ENCODE data around the gene RRM1. TPM values are rescaled to one million over a fixed set of nuclear protein-coding genes. Genes with fewer than 3 reads are reported as not detected.
"Not testable (repeated sequence)": the region's sequence is repeated elsewhere in the genome, so short reads cannot be mapped to it uniquely, and the experiment has no call there.

The RRM1 gene
- total RNA-seq, 1 donor from 2014 or later, result 34.2 TPM

DNA sequence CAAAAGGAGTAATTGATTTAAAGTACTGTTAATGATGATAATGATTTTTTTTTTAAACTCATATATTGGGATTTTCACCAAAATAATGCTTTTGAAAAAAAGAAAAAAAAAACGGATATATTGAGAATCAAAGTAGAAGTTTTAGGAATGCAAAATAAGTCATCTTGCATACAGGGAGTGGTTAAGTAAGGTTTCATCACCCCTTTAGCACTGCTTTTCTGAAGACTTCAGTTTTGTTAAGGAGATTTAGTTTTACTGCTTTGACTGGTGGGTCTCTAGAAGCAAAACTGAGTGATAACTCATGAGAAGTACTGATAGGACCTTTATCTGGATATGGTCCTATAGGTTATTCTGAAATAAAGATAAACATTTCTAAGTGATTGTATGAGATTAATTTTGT lies 43.9 kb downstream of the RRM1 start:
- DNase-seq (ENCODE audit: low spot score), result no peak

DNA sequence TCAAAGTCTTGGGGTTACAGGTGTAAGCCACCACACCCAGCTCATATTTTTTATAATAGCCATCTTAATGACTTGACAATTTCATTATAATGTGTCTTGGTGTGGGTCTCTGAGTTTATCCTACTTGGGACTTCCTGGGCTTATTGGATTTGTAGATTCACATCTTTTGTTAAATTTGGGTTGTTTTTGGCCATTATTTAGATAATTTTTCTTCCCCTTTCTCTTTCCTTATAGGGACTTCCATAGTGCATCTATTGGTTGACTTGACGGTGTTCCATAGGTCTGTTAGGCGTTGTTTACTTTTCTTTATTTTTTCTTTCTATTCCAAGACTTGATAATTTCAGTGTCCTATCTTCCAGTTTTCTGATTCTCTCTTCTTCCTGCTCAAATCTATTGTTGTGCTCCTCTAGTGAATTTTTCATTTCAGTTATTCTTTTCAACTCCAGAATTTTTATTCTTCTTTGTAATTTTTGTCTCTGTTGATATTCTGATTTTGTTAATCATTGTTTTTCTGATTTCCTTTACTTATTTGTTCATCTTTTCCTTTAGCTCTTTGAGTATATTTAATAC lies 45.6 kb downstream of the RRM1 start:
- no peak for DNase-seq (ENCODE audit: low spot score)

DNA sequence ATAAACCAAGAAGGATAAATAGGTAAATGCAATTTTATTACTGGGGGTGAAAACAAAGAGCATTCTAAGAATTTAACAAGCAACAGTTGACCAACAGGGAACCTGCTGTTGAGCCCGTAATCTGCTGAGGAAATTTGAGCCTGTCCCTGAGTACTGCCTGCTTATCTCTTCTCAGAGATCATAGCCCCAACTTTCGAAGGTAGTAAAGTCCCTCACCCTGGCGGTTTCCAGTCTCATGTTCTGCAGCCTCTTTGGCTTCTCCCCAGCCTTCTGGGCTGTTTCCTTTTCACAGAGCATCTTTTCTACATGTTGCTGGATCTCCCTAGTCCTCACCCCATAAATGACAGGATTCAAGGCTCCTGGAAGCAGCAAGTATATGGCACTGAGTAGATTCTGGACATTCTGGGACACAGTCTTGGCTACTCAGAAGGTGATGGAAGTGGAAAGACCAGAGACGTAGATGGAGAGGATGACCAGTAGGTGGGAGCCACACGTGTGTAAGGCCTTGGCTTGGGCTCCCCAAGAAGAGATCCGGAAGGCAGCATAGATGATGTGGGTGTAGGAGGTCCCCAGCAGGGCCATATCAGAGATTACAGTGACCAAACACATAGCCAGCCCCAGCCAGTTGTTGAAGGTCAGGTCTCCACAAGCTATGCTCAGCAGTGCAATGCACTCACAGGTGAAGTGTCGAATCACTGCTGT lies 51.6 kb downstream of the RRM1 start:
- no peak for DNase-seq (ENCODE audit: low spot score)

DNA sequence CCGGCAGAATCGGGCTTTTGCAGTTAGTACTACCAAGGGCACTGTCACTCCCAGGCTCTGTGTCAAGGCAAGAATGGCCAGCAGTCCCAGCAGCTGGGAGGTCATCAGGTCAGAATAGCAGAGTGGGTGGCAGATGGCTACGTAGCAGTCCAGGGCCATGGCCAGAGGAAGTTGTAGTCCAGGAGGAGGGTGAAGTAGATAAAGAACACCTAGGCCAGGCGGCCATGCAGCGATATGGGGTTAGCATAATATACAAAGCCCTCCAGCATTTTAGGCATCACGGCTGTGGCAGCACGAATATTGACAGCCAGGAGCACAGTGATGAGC lies 52.1 kb downstream of the RRM1 start:
- DNase-seq (ENCODE audit: low spot score), result no peak

DNA sequence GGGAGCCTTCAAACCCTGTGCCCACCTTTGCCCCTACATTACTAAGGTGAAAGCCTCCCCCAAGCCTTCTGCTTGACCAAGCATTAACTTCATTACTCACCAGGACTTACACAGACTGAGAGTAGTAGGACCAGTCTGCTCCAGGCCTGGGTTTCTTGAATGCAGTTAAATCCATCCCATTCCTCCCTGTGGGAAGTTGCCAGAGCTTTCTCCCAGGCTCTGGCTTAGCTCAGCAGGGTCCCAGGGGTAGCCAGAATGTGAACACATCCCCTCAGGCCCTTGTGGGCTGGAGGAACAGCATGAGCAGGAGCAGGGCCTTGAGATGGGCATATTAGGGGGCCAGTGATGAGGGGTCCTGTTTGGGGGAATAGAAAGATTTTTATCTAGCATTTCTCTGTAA lies 59.9 kb downstream of the RRM1 start:
- DNase-seq (ENCODE audit: low spot score), result no peak

DNA sequence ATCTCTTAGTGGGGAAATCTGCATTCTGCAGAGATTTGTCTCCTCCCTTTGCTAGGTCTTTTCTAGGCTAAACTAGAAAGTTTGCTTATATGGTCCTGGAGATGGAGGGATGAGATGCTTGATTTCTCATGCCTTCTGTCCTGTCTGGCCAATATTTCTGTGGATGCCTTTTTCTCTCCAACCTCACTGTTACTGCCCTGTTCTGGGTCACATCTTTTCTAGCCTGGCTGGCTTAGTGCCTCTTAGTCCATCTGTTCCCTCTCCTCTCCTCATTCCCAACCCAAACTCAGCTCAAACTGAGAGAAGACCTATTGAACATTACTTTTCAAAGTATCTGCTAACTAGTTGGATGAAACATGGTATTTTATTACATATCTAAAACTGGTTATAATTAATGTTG lies 62.0 kb downstream of the RRM1 start:
- no peak for DNase-seq (ENCODE audit: low spot score)

DNA sequence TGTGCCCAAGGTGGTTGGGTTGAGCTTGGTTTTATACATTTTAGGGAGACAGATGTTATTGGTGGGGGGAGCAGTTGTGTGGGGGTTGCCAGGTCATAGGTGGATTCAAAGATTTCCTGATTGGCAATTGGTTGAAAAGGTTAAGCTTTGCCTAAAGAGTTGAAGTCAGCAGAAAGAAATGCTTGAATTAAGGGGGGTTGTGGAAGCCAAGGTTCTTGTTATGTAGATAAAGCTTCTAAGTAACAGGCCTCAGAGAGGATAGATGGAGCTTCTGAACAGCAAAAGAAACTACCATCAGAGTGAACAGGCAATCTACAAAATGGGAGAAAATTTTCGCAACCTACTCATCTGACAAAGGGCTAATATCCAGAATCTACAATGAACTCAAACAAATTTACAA lies 64.2 kb downstream of the RRM1 start:
- DNase-seq (ENCODE audit: low spot score), result not testable (repeated sequence)

DNA sequence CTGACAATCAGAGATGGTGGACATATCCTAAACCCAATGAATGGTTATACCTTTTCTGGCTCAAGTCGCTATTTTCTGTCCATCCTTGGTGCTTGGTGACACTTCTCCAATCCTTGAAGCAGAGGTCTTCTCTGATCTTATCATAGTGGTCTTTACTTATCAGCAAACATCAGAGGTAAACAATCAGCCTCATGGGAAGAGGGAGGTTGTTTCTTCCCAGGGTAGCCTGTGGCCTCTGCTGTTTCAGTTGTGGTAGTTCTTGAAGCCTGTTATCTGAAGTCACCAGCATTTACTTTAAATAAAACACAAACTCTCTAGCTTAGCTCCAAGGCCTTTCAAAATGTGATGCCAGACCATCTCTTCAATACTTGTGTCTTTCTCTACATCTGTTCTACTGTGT lies 66.7 kb downstream of the RRM1 start:
- no peak for DNase-seq (ENCODE audit: low spot score)

DNA sequence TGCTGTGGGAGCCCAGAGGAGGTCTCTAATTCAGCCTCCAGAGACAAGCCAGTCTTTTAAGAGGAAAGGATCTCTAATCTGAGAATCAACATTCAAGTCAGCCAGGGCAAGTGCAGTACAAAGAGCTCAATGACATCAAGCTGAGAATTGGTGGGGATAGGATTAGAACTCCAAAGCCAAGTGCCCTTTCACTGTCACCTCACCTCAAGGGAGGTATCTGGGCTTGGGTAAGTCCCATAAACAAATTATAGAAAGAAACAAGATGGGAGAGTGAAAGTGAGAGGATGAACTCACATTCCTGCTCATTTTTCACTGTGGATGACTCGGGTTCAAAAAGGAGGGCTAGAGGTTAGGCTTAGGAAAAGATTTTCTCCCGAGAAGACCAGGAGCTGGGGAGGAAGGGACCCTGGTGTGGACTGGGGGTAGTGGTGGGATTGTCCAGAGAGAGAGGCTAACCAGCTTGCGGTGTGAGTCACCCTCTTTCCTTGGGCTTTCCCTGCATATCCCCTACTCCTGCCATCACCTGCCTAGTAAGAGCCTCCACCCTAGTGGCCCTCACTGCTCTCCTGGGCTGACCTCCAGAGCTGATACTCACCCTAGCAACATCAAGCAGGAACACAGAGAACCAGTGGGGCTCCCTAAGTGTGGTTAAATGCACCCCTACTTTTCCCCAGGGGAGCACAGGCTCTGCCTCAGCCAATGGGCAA lies 70.4 kb downstream of the RRM1 start:
- DNase-seq (ENCODE audit: low spot score), result no peak

DNA sequence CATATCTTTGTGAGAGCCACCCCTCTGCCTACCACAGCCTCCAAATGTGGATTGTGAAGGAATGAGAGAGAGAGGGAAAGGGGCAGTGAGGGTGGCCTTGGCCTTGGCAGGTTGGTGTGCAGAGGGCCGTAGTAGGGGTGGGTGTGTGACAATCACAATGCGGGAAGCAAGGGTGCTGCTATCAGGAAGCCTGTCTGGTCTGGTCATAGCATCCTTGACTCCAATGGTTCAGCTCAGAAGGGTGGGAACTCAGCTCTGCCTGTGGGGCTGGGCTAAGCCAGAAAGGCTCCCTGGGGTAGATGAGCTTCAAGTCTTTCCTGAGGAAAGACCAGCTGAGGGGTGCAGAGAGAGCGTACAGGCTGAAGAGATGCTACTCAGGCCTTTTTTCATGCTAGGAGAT lies 72.7 kb downstream of the RRM1 start:
- no peak for DNase-seq (ENCODE audit: low spot score)

DNA sequence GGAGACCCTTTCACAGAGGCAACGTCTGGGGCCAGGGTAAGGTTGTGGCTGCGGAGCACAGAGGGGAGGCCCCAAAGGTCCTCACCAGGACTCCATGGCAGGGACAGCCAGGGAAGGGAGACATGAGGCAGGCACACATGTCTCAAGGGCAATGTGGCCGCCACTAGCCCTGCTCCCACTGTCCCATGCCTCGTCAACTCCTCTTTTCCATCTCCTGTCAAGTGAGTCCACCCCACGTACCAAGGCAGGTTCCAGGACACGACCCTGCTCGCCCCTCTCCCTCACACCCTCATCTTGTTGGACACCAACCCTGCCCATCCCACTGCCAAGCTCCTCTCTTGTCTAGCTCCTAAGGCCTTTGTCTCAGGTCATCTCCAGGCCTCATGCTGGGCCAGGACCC lies 73.2 kb downstream of the RRM1 start:
- no peak for DNase-seq (ENCODE audit: low spot score)

DNA sequence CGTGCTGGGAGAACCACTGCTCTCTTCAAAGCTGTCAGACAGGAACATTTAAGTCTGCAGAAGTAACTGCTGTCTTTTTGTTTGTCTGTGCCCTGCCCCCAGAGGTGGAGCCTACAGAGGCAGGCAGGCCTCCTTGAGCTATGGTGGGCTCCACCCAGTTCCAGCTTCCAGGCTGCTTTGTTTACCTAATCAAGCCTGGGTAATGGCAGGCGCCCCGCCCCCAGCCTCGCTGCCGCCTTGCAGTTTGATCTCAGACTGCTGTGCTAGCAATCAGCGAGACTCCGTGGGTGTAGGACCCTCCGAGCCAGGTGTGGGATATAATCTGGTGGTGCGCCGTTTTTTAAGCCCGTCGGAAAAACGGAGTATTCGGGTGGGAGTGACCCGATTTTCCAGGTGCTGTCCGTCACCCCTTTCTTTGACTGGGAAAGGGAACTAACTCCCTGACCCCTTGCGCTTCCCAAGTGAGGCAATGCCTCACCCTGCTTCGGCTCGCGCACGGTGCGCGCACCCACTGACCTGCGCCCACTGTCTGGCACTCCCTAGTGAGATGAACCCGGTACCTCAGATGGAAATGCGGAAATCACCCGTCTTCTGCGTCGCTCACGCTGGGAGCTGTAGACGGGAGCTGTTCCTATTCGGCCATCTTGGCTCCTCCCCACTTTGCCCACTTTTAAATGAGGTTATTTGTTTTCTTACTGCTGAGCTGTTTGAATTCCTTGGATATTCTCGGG lies 81.2 kb downstream of the RRM1 start:
- not testable (repeated sequence) for DNase-seq (ENCODE audit: low spot score)

DNA sequence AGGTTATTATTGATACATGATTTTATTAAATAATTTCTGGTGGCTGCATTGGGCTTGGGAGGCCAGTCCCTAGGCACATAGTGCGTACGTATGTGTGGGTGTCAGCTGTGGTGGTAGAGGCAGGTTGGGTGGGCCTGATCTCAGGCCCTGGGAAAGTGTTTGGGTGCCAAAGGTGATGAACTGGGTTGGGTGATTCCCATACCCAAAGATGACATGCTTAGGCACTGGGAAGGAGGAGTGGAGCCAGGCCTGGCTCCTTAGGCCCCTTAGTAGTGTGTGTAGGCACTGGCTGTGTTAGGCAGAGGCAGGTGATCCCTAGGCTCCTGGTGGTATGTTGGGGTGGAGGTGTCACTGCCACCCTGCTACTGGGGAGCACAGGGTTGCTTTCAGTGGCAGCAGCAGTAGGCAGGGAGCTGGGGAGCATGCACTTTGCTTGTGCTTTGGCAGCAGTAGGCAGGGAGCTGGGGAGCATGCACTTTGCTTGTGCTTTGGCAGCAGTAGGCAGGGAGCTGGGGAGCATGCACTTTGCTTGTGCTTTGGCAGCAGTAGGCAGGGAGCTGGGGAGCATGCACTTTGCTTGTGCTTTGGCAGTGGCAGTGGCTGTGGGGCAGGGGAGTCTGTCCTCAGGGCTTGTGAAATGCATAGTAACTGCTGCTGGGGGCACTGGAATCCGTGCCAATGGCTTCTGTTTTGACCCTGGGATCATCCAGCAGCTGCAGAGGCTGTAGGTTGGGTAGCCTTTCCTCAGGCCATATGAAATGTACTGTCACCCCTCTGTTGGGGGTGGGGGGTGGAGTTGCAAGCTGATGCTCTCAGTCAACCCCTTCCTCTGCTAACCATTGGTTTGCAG lies 84.4 kb downstream of the RRM1 start:
- no peak for DNase-seq (ENCODE audit: low spot score)

DNA sequence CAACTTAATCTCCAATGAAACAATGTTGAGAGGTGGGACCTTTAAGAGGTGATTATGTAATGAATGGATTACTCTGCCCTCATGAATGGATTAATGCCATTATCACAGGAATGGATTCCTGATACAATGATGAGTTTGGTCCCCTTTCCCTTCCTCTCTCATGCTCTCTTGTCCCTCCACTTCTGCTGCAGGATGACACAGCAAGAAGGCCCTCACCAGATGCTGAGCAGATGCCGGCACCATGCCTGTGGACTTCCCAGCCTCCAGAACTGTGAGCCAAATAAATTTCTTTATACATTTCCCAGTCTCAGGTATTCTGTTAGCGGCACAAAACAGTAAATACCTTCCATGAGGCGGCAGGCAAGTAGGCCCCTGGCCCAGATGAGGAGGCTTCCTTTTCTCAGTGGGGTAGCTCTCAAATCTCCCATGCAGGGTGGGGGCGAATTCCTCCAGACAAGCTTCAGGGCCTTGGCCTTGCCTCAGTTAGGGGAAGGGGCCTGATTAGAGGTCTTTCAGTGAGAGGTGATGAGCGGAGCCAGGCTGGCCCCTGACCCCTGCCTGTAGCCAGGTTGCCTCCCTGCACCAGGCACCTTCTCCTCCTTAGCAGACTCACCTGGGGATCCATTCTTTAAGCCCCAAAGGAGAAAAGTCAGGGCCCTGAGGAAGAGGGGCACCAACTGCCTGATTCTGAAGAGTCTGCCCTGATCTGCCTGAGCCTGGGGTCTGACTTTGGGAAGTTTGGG lies 86.0 kb downstream of the RRM1 start:
- no peak for DNase-seq (ENCODE audit: low spot score)

DNA sequence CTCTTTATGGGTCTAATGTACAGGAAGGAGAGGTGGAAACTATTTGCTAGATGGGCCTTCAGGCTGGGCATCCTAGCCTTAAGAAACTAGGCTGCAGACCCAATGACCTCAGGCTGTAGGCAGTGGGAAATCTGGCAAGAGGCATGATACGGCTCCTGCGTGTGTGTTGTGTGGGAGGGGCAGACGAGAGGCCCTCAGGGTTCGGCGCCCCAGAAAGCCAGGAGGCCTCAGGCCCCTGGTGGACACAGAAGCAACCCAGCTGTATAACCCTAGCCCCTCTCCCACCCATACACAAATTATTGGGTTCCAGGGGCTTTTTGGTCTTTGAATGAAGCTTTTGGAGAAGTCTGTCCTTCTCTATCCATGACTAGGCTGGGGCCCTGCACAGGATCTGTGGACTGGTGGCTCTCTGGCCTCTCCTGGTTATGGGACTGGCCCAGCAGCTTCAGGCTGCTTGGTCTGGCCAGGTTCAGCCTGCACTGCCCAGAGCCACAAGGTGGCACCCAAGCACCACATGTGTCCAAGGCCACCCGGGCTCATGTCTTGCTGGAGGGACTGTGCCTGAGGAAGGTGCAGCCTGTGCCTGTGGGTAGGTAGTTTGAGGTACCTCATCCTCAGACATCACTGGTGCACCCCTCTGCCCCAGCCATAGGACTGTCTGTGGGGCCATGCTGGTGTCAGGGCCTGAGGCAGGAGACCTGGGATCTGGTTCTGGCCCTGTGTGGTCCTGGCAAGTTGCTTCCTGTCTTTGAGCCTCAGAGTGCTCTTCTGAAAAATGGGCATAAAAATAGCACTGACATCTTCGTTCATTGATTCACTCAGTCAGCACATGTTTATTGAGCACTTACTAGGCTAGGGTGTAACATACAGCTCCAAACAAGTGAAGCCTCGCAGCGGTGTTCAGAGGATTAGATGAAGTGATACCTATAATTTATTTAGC lies 87.5 kb downstream of the RRM1 start:
- peak; percentile 57 for DNase-seq (ENCODE audit: low spot score)

DNA sequence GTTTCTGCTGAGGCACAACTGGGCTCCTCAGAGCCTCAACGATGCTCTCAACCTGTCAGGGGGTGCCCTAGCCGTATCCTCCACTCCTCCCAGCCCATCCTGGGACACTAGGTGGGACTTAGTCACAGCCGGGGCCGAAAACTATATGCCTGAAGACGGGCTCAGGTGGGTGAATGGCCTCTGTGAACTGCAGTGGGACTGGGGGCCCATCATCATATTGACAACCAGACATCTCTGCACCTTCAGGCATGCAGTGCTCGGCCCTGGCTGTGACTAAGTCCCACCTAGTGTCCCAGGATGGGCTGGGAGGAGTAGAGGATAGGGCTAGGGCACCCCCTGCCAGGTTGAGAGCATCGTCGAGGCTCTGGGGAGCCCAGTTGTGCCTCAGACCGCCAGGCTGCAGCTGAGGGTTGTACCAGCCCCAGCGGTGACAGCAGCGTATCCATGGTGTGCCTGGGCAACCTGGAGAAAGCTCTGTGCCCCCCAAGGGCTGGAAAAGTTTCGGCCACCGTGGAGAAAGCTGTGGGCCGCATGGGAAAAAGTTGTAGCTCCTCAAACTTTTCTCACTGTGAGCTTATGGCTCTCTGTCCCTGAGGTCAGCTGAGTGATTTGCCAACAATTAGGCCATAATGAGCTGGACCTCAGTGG lies 88.9 kb downstream of the RRM1 start:
- DNase-seq (ENCODE audit: low spot score), result no peak

DNA sequence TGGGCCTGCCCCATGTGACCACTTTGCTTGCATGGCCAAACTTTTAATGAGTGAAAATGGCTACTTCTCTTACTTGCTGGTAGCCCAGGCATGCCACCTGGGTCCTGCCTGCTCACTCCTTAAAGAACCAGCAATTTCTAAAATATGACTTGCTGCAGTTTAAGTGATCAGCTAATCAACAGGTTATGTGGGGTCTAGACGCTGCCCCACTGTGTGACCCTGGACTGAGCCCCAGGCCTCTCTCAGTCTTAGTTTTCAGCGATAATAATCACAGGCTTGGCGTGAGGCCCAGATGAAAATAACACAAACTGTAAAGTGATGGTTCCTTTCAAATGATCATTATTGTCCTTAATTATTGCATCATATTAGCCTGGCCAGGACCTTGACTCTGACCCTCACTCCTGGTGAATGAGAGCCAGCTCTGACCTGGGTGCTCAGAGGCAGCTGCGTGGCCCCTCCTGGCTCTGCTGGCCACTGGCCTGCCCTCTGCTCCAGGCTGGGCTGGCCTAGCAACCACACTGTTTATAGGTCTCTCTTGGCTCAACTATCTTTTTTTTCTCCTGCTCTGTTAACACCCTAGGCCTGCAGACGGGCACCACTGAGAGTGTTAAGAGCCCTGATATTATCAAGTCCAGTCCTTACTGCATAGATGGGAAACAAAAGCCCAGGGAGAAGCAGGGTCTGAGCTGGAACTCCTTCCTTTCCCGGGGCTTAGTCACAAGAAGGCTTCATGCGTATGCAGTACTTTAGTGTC lies 89.7 kb downstream of the RRM1 start:
- peak; percentile 17 for DNase-seq (ENCODE audit: low spot score)

DNA sequence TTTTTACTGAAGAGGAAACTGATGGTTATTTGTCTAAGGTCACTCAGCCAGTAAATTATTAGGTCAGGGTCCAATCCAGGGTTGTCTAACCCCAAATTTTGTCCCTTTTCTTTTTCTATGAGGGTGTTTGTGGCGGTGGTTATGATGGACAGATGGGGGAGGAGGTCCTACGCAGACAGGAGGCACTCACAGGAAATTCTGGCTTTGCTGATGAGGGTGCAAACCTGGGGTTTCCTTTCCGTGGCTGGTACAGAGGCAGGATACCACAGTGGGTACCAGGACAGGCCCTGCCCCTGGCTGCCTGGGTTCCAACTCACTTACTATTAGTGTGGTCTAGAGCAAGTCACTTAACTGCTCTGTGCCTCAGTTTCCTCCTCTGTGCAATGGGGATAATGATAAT lies 91.0 kb downstream of the RRM1 start:
- no peak for DNase-seq (ENCODE audit: low spot score)
